IPS-20b (cell line): ENCODE results near the gene KRTAP21-2.

Experiments used
- H3K27ac ChIP-seq: one replicate; pipeline ENCODE4 v1.5.1; 2013; ENCODE audit warnings: low read length
- H3K27me3 ChIP-seq: 2 replicates; pipeline ENCODE4 v1.6.1; 2013; ENCODE audit warnings: mild to moderate bottlenecking, low read length, inconsistent platforms; ENCODE audit not compliant: insufficient read depth
- H3K36me3 ChIP-seq: 2 replicates; pipeline ENCODE4 v1.6.1; 2013; ENCODE audit warnings: low read depth, mild to moderate bottlenecking, inconsistent platforms, low read length, moderate library complexity; ENCODE audit not compliant: insufficient read depth
- H3K4me1 ChIP-seq: 2 replicates; pipeline ENCODE4 v1.6.1; 2013; ENCODE audit warnings: mild to moderate bottlenecking, control low read depth, inconsistent platforms, low read length, moderate library complexity; ENCODE audit not compliant: insufficient read depth
- H3K4me3 ChIP-seq: 2 replicates; pipeline ENCODE4 v1.5.1; 2013; ENCODE audit warnings: mild to moderate bottlenecking, low read length, inconsistent platforms
- H3K9ac ChIP-seq: 2 replicates; pipeline ENCODE4 v1.6.1; 2013; ENCODE audit warnings: low read depth, mild to moderate bottlenecking, inconsistent platforms, low read length, moderate library complexity
- H3K9me3 ChIP-seq: 2 replicates; pipeline ENCODE4 v1.6.1; 2013; ENCODE audit warnings: mild to moderate bottlenecking, low read depth, low read length, inconsistent platforms; ENCODE audit not compliant: insufficient read depth

KRTAP21-2 gene

DNA sequence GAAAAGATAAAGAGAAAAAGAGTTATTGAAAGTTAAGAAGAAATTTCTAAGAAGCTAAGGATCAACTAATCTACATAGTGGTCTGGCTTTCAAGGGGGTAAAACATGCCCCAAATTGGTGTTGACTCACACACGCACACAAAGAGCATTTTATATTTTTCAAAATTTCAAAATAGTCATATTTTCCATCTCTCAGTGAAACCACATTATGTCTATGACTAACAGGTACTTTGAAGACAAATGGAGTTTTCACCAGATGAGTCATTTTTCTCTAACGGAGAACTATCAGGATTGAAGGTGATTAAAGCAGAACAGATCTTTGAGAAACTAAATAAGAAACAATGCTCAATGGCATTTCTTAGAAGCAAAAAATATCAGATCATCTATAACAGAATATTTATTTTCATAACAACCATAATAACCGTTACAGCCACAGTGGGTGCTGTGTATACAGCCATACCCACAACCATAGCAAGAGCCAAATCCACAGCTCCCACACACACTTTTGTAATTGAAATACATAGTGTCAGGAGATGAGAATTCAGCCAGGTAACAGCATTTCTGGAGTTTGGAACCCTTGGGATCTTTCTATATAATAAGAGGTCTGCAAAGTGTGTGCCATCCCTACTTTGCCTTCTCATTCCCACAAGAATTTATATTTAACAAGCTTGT, 28.7 kb downstream of the KRTAP21-2 start, which contains the start of gene KRTAP21-3:
Gene KRTAP21-3, minus strand, starts transcription at position 539 of the 671 bp plus-strand sequence. Its CDS starts 18 bp downstream, at position 521.
- Histone ChIP-seq H3K9me3 (no peaks in the 10 kb centered on the region), H3K27me3 (no peaks in the 10 kb centered on the region), H3K4me1 (no peaks in the 10 kb centered on the region), H3K36me3 (no peaks in the 10 kb centered on the region), H3K27ac (no peak within 1 kb of the TSS), H3K9ac (no peak within 1 kb of the TSS), H3K4me3 (no peak within 1 kb of the TSS)

DNA sequence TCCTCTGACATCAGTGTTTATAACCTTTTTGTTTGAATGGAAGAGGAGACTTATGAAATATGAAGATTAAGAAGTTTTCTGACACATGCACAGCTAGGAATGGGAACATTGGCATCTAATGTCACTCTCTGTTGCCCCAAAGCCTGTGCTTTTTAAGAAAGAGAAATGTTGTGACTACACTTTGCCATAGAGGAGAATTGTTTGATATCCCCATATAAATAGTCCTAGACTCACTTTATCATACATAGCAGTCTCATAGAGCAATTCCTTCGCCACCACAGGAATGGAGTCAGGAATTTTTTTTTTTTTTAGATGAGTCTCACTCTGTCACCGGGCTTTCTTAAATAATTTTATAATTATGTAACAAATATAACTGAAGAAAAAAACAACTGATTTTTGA, 30.0 kb downstream of the KRTAP21-2 start:
- Histone ChIP-seq H3K27me3 (no peaks in the 10 kb centered on the region), H3K4me1 (no peaks in the 10 kb centered on the region), H3K36me3 (no peaks in the 10 kb centered on the region), H3K4me3 (no peak overlapping the region), H3K27ac (no peak overlapping the region), H3K9ac (no peak overlapping the region), H3K9me3 (peaks cover 6% of the 10 kb centered on the region; the same call in 1 of the 2 replicates)

DNA sequence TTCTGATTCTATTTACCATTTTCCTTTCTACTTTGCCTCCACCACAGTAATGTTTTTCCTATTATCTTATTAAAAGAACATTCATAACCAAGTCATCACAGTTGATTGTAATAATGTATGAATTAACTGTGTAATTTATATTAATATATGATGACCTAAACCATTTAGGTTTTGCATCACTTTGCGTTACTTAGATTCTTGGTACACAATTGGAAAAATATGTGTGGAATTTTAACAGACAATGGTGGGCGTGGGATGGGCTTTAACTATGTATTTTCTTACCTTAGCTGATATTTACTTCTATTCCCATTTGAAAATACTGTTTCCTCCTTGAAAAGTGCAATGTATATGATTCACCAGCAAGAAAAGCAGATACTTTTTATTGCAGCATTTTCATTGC, 32.1 kb downstream of the KRTAP21-2 start:
- no peaks in the 10 kb centered on the region for H3K4me1 ChIP-seq
- H3K9me3 ChIP-seq, result peaks cover 7% of the 10 kb centered on the region; the same call in 1 of the 2 replicates
- no peaks in the 10 kb centered on the region for H3K27me3 ChIP-seq
- H3K4me3 ChIP-seq, result no peak overlapping the region
- H3K36me3 ChIP-seq, result no peaks in the 10 kb centered on the region
- no peak overlapping the region for H3K27ac ChIP-seq
- H3K9ac ChIP-seq, result no peak overlapping the region

DNA sequence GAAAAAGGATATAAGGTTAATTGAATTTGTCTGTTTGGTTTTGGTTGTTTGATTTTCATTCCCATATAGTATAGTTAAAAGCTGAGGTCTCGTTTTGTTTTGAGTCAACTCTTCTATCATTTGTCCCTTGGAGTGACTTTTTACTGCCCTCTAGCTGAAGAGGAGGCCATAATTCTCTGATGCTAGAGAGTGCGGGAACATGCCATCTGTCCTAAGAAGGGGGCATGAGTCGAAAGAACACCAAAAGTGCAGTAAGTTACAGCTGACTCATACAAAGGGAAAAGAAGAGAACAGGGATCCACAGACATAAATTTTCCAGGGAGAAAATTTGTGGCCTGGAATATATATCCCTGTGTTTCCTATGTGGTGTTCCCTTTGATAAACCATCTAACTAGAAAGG, 32.6 kb downstream of the KRTAP21-2 start:
- no peak overlapping the region for H3K9ac ChIP-seq
- no peaks in the 10 kb centered on the region for H3K4me1 ChIP-seq
- H3K36me3 ChIP-seq, result no peaks in the 10 kb centered on the region
- no peak overlapping the region for H3K4me3 ChIP-seq
- H3K27me3 ChIP-seq, result no peaks in the 10 kb centered on the region
- peaks cover 7% of the 10 kb centered on the region; the same call in 1 of the 2 replicates for H3K9me3 ChIP-seq
- no peak overlapping the region for H3K27ac ChIP-seq

DNA sequence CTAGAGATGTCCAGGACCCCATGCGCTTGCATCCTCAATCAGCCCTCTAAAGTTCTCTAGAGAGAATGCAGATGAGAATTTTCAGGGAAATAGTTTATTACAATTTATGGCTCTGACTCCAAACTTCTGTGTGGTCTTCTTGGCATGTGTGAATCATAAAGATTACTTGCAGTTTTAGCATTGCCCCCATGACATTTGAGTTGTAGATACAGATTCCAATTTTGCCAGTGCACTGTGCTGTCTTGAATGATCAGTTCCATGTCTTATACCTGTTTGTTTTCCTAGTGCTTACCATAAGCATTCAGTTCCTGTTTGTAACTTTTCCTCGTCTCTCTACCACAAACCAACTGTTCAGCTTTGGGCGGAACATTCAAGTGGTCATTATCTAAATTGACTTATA, 33.3 kb downstream of the KRTAP21-2 start:
- H3K9ac ChIP-seq, result no peak overlapping the region
- no peaks in the 10 kb centered on the region for H3K27me3 ChIP-seq
- H3K36me3 ChIP-seq, result no peaks in the 10 kb centered on the region
- no peak overlapping the region for H3K27ac ChIP-seq
- no peaks in the 10 kb centered on the region for H3K4me1 ChIP-seq
- peaks cover 7% of the 10 kb centered on the region; the same call in 1 of the 2 replicates for H3K9me3 ChIP-seq
- H3K4me3 ChIP-seq, result no peak overlapping the region

DNA sequence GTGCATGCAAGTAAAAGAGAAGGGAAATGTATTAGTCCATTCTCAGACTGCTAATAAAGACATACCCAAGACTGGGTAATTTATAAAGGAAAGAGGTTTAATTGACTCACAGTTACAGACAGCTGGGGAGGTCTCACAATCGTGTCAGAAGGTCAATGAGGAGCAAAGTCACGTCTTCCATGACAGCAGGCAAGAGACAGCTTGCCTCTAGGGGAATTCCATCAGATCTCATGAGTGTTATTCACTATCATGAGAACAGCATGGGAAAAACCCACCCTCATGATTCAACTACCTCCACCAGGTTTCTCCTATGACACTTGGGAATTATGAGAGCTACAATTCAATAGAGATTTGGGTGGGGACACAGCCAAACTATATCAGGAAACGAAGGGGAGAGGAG, 36.6 kb downstream of the KRTAP21-2 start:
- peaks cover 7% of the 10 kb centered on the region; the same call in 1 of the 2 replicates for H3K9me3 ChIP-seq
- H3K36me3 ChIP-seq, result no peaks in the 10 kb centered on the region
- H3K27ac ChIP-seq, result no peak overlapping the region
- H3K4me3 ChIP-seq, result no peak overlapping the region
- no peak overlapping the region for H3K9ac ChIP-seq
- no peaks in the 10 kb centered on the region for H3K27me3 ChIP-seq
- H3K4me1 ChIP-seq, result no peaks in the 10 kb centered on the region

GRCh38 chr21:30707409-30707808, 39.6 kb downstream of the KRTAP21-2 start:
- Histone ChIP-seq H3K9me3 (peaks cover 4% of the 10 kb centered on the region; the same call in 1 of the 2 replicates), H3K9ac (no peak overlapping the region), H3K36me3 (no peaks in the 10 kb centered on the region), H3K27me3 (no peaks in the 10 kb centered on the region), H3K4me1 (no peaks in the 10 kb centered on the region), H3K4me3 (no peak overlapping the region), H3K27ac (no peak overlapping the region)
